ENCODE results near the gene PAFAH2. TPM values are rescaled to one million over a fixed set of nuclear protein-coding genes. Genes with fewer than 3 reads are reported as not detected.

The PAFAH2 gene
- total RNA-seq, 1 experiment from 2014 or later = 7.6 TPM

GRCh38 chr1:26014179-26014578, 16.3 kb upstream of the PAFAH2 start:
- DNase-seq (ENCODE audit: low spot score) = no peak

- no peak for DNase-seq (ENCODE audit: low spot score)
These were observed 15.0 kb upstream of the PAFAH2 start for GRCh38 chr1:26012864-26013263.

- DNase-seq (ENCODE audit: low spot score) = no peak
These were observed 13.0 kb upstream of the PAFAH2 start for GRCh38 chr1:26010825-26011224.

- DNase-seq (ENCODE audit: low spot score) = peak; percentile 15
These were observed 12.1 kb upstream of the PAFAH2 start for GRCh38 chr1:26009796-26010447.

- DNase-seq (ENCODE audit: low spot score) = no peak
These were observed 8.8 kb upstream of the PAFAH2 start for GRCh38 chr1:26006710-26007109.

- DNase-seq (ENCODE audit: low spot score) = no peak
These were observed 7.7 kb upstream of the PAFAH2 start for GRCh38 chr1:26005434-26006105.

- no peak for DNase-seq (ENCODE audit: low spot score)
These were observed 5.9 kb upstream of the PAFAH2 start for GRCh38 chr1:26003756-26004155.

GRCh38 chr1:26003262-26003661, 5.4 kb upstream of the PAFAH2 start:
- no peak for DNase-seq (ENCODE audit: low spot score)

GRCh38 chr1:25999041-25999800, 1.4 kb upstream of the PAFAH2 start:
- no peak for DNase-seq (ENCODE audit: low spot score)

GRCh38 chr1:25996966-25997827, 666 bp downstream of the PAFAH2 start:
- DNase-seq (ENCODE audit: low spot score) = peak; percentile 60

- no peak for DNase-seq (ENCODE audit: low spot score)
These were observed 3.3 kb downstream of the PAFAH2 start for GRCh38 chr1:25994402-25995150.

GRCh38 chr1:25993197-25993951, 4.5 kb downstream of the PAFAH2 start:
- DNase-seq (ENCODE audit: low spot score) = no peak

GRCh38 chr1:25992689-25993171, 5.1 kb downstream of the PAFAH2 start:
- no peak for DNase-seq (ENCODE audit: low spot score)

GRCh38 chr1:25991937-25992688, 5.8 kb downstream of the PAFAH2 start:
- DNase-seq (ENCODE audit: low spot score) = no peak

GRCh38 chr1:25990702-25991395, 7.0 kb downstream of the PAFAH2 start:
- no peak for DNase-seq (ENCODE audit: low spot score)

- DNase-seq (ENCODE audit: low spot score) = no peak
These were observed 7.6 kb downstream of the PAFAH2 start for GRCh38 chr1:25990251-25990650.

- DNase-seq (ENCODE audit: low spot score) = peak; percentile 26
These were observed 8.2 kb downstream of the PAFAH2 start for GRCh38 chr1:25989440-25990234.

GRCh38 chr1:25987951-25988350, 9.9 kb downstream of the PAFAH2 start:
- no peak for DNase-seq (ENCODE audit: low spot score)
